ENCODE measurements around the gene SHC3. TPM values are rescaled to one million over a fixed set of nuclear protein-coding genes. Genes with fewer than 3 reads are reported as not detected.

Gene SHC3
- total and polyA plus RNA-seq, 2 donors (not counting 3 experiments of a cell fraction or from before 2014, with no cell fraction given): 1.0 to 2.0 TPM

- no peaks in the 10 kb centered on the region for H3K79me2 ChIP-seq (ENCODE audit: control insufficient read depth, insufficient read depth, low read length)
- no peak overlapping the region for H3K27ac ChIP-seq (ENCODE audit: insufficient read depth, low read depth, low read length)
- H3K9ac ChIP-seq (replicated peaks; ENCODE audit: extremely low read depth, insufficient read depth, low read length): no peak overlapping the region
- H3K4me3 ChIP-seq (replicated peaks in 1 of 3; ENCODE audit: insufficient read depth in 1 of 3, low read depth in 1 of 3, low read length in 3 of 3): no peak overlapping the region
- ChIA-PET POLR2A (no interaction called here), CTCF (interaction anchor here (1.1 kb wide), 1 partner anchor 21 kb away, joined by 3 read pairs; no protein-coding TSS in a partner anchor)
- no peaks in the 10 kb centered on the region for H3K27me3 ChIP-seq (ENCODE audit: control insufficient read depth in 2 of 2, insufficient read depth in 2 of 2, low read length in 2 of 2)
- H2AFZ ChIP-seq (ENCODE audit: low read depth, low read length): no peak overlapping the region
- H3K9me3 ChIP-seq (replicated peaks; ENCODE audit: control insufficient read depth, insufficient read depth, low read length): no peaks in the 10 kb centered on the region
- no peak for DNase-seq (ENCODE audit: low read depth, low spot score)
- no peaks in the 10 kb centered on the region for H3K9me1 ChIP-seq (replicated peaks; ENCODE audit: control insufficient read depth, extremely low read depth, insufficient read depth, low read length)
- no peaks in the 10 kb centered on the region for H3K4me1 ChIP-seq (ENCODE audit: control insufficient read depth, extremely low read depth, insufficient read depth, low read length)
- H3K36me3 ChIP-seq (ENCODE audit: control insufficient read depth in 2 of 2, extremely low read depth in 1 of 2, insufficient read depth in 2 of 2, low read length in 2 of 2): no peaks in the 10 kb centered on the region
- TF ChIP-seq EZH2 (IDR thresholded peaks at IDR 0.05; ENCODE audit: borderline replicate concordance, low read depth, low read length, severe bottlenecking): no peak
- no peak for TF ChIP-seq POLR2AphosphoS5 (IDR thresholded peaks at IDR 0.05; ENCODE audit: insufficient read depth, low read depth, low read length)
- TF ChIP-seq FOS (IDR thresholded peaks at IDR 0.05; ENCODE audit: borderline replicate concordance, insufficient read depth, low read length): no peak
- TF ChIP-seq GATA2 (IDR thresholded peaks at IDR 0.05; ENCODE audit: insufficient read depth, insufficient read length, low read depth, low read length): no peak
- no peak for TF ChIP-seq CTCF (IDR thresholded peaks at IDR 0.05; ENCODE audit: extremely low read depth in 1 of 2, insufficient read depth in 1 of 2, low read depth in 1 of 2, low read length in 2 of 2)
- TF ChIP-seq POLR2A (IDR thresholded peaks at IDR 0.05; ENCODE audit: low read depth, low read length): no peak
- TF ChIP-seq JUN (IDR thresholded peaks at IDR 0.05; ENCODE audit: borderline replicate concordance, insufficient read depth, insufficient read length, low read depth): no peak
- no peak for TF ChIP-seq MYC (IDR thresholded peaks at IDR 0.05; ENCODE audit: low read depth, low read length)
- TF ChIP-seq, protein P1, sequence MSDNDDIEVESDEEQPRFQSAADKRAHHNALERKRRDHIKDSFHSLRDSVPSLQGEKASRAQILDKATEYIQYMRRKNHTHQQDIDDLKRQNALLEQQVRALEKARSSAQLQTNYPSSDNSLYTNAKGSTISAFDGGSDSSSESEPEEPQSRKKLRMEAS (IDR thresholded peaks at IDR 0.05; ENCODE audit: insufficient read depth, insufficient read length): no peak
- dilution Hi-C loops (cut with MboI; ENCODE audit: extremely low pct_ligation_motif_present, low sequenced_read_pairs): no loop called here
- no peak overlapping the region for H3K4me2 ChIP-seq (ENCODE audit: insufficient read depth, low read length)
- no peak for FAIRE-seq
- no peaks in the 10 kb centered on the region for H4K20me1 ChIP-seq (replicated peaks; ENCODE audit: control insufficient read depth, extremely low read depth, insufficient read depth, low read length)
- BruUV-seq (replicated peaks): no TSS peak
- intact Hi-C loops (cut with micrococcal nuclease): no loop called here
These were observed 85.2 kb downstream of the SHC3 start for GRCh38 chr9:89093201-89093975.
